Chondrocyte (in vitro differentiated cells): ENCODE measurements around the gene CHRM2. TPM values are rescaled to one million over a fixed set of nuclear protein-coding genes. Genes with fewer than 3 reads are reported as not detected.
A peak's percentile ranks its signal among the peaks of the same experiment; 100 is the strongest.

Source experiments
- DNase-seq: peaks from one replicate; pipeline ENCODE4 v3.0.0; 2021; ENCODE audit warnings: mixed read lengths, low spot score
- H3K27ac Mint-ChIP-seq: one replicate; pipeline ENCODE4 v1.8.0; 2021; ENCODE audit warnings: mild to moderate bottlenecking, moderate library complexity, mixed read lengths; ENCODE audit not compliant: unreplicated experiment
- H3K27me3 Mint-ChIP-seq: 2 replicates; pipeline ENCODE4 v1.8.0; 2021; ENCODE audit warnings: low read depth, mixed read lengths
- H3K36me3 Mint-ChIP-seq: 2 replicates; pipeline ENCODE4 v1.8.0; 2021; ENCODE audit warnings: low read depth, mixed read lengths
- H3K4me1 Mint-ChIP-seq: 2 replicates; pipeline ENCODE4 v1.8.0; 2021; ENCODE audit warnings: low read depth, mild to moderate bottlenecking, mixed read lengths
- H3K4me3 Mint-ChIP-seq: one replicate; pipeline ENCODE4 v1.8.0; 2021; ENCODE audit warnings: mild to moderate bottlenecking, moderate library complexity, mixed read lengths; ENCODE audit not compliant: unreplicated experiment
- H3K9me3 Mint-ChIP-seq: 2 replicates; pipeline ENCODE4 v1.8.0; 2021; ENCODE audit warnings: low read depth, mixed read lengths
- CTCF ChIP-seq: fragments of 200-600 bp; sonication (generic); IDR thresholded peaks from 2 replicates; pipeline ENCODE4 v1.5.0; 2021; ENCODE audit warnings: antibody characterized with exemption, mild to moderate bottlenecking, moderate library complexity
- total RNA-seq: library from RNA; stranded (reverse); gene quantifications from 3 replicates; pipeline ENCODE4 v1.2.1, GENCODE V29; 2021

Gene CHRM2
- total RNA-seq, 1 donor from 2014 or later: not detected

DNA sequence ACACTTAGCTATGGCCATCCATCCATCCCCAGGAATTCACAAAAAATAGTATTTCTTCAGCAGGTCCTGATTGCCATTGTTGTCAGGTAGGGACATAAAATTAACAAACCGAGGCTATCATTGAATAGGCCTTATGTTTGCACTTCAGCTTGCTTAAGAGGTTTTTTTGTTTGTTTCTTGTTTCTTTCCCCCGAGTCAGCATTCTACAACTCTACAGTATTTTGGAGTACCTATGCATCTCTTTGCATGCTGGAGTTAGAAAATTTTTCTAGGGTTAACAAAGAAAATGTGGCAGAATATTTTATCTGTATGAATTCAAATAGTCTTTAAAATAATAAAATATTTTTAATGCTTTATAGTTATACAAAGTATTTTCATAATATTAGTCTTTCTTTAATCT is 26.3 kb downstream of the CHRM2 start:
- no peaks in the 10 kb centered on the region for H3K4me1 Mint-ChIP-seq
- H3K27ac Mint-ChIP-seq: no peak overlapping the region
- no peaks in the 10 kb centered on the region for H3K36me3 Mint-ChIP-seq
- H3K27me3 Mint-ChIP-seq: peaks cover 10% of the 10 kb centered on the region
- no peak overlapping the region for H3K4me3 Mint-ChIP-seq
- no peaks in the 10 kb centered on the region for H3K9me3 Mint-ChIP-seq
- no peak for TF ChIP-seq CTCF
- no peak for DNase-seq

- TF ChIP-seq CTCF: no peak
Measured at GRCh38 chr7:136897676-136898075, 29.2 kb downstream of the CHRM2 start.

GRCh38 chr7:136900005-136900404 is 31.6 kb downstream of the CHRM2 start:
- no peaks in the 10 kb centered on the region for H3K9me3 Mint-ChIP-seq
- no peak overlapping the region for H3K27ac Mint-ChIP-seq
- H3K27me3 Mint-ChIP-seq: peaks cover 8% of the 10 kb centered on the region
- no peak overlapping the region for H3K4me3 Mint-ChIP-seq
- DNase-seq: no peak
- H3K36me3 Mint-ChIP-seq: no peaks in the 10 kb centered on the region
- H3K4me1 Mint-ChIP-seq: no peaks in the 10 kb centered on the region
- no peak for TF ChIP-seq CTCF

More at GRCh38 chr7:136897676-136898075, 29.2 kb downstream of the CHRM2 start:
- Mint-ChIP-seq H3K4me1 (no peaks in the 10 kb centered on the region), H3K36me3 (no peaks in the 10 kb centered on the region), H3K27me3 (peaks cover 8% of the 10 kb centered on the region), H3K4me3 (no peak overlapping the region), H3K9me3 (no peaks in the 10 kb centered on the region), H3K27ac (no peak overlapping the region)
- DNase-seq: no peak

- no peaks in the 10 kb centered on the region for H3K4me1 Mint-ChIP-seq
- no peaks in the 10 kb centered on the region for H3K27me3 Mint-ChIP-seq
- no peak for TF ChIP-seq CTCF
- no peak overlapping the region for H3K27ac Mint-ChIP-seq
- H3K4me3 Mint-ChIP-seq: no peak overlapping the region
- H3K9me3 Mint-ChIP-seq: no peaks in the 10 kb centered on the region
- no peaks in the 10 kb centered on the region for H3K36me3 Mint-ChIP-seq
- no peak for DNase-seq
Measured at GRCh38 chr7:136910771-136911170, 42.3 kb downstream of the CHRM2 start.

DNA sequence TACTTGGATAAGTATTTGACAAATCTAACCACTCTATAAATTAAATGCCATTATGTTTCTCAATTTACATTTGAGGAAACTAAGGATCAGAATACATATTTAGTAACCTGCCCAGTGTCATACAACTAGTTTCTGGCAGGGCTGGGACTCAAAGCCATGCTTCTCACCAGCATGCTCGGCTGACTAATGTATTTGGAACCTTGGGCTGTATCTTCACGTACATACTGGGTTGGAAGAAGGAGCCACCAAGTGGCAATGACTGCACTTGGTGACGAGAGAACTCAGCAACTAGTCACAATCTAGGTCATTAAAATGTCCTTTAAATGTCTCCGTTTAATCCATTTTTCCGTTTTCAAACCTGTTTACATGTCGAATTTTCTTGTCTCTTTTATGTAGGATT is 42.9 kb downstream of the CHRM2 start:
- Mint-ChIP-seq H3K4me1 (no peaks in the 10 kb centered on the region), H3K27ac (no peak overlapping the region), H3K27me3 (no peaks in the 10 kb centered on the region), H3K36me3 (no peaks in the 10 kb centered on the region), H3K9me3 (no peaks in the 10 kb centered on the region), H3K4me3 (no peak overlapping the region)
- peak; percentile 23 for TF ChIP-seq CTCF
- no peak for DNase-seq
